Effector memory CD4-positive, alpha-beta T cell (primary cell): Measurements from ENCODE around the gene CTSC.
A peak's percentile ranks its signal among the peaks of the same experiment; 100 is the strongest.

ENCODE experiments used
- DNase-seq, 3 donors: peaks; one replicate each; pipeline ENCODE4 v3.0.0-alpha.2; 2020
- H3K27ac ChIP-seq: 2 replicates; pipeline ENCODE4 v1.7.0; 2013; ENCODE audit warnings: mild to moderate bottlenecking, low read length, moderate library complexity; ENCODE audit not compliant: insufficient read depth, poor library complexity, severe bottlenecking
- H3K27me3 ChIP-seq: replicated peaks from 2 replicates; pipeline ENCODE4 v1.7.0; 2013; ENCODE audit warnings: mild to moderate bottlenecking, low read length; ENCODE audit not compliant: insufficient read depth, control insufficient read depth, poor library complexity, severe bottlenecking
- H3K36me3 ChIP-seq: 2 replicates; pipeline ENCODE4 v1.7.0; 2013; ENCODE audit warnings: mild to moderate bottlenecking, low read length, moderate library complexity; ENCODE audit not compliant: control insufficient read depth, insufficient read depth
- H3K4me1 ChIP-seq: 2 replicates; pipeline ENCODE4 v1.7.0; 2013; ENCODE audit warnings: low read length, mild to moderate bottlenecking; ENCODE audit not compliant: control insufficient read depth, insufficient read depth, poor library complexity, severe bottlenecking
- H3K4me3 ChIP-seq: 2 replicates; pipeline ENCODE4 v1.7.0; 2013; ENCODE audit warnings: low read length, low read depth, mild to moderate bottlenecking; ENCODE audit not compliant: insufficient read depth, poor library complexity, severe bottlenecking
- H3K9me3 ChIP-seq: 2 replicates; pipeline ENCODE4 v1.7.0; 2013; ENCODE audit warnings: mild to moderate bottlenecking, low read length, moderate library complexity; ENCODE audit not compliant: control insufficient read depth
- total RNA-seq, 3 donors: gene quantifications; one replicate each; lab custom pipeline; 2026; lab: John Stamatoyannopoulos, UW

CTSC gene
- 82.8 to 99.0 (median 96.4) reads per million in 3 donors for total RNA-seq

GRCh38 chr11:88337181-88337986 lies at the start of gene CTSC:
TSS of gene CTSC (minus strand) at chr11:88337736. CDS start at chr11:88337672, 64 bp downstream.
- Histone ChIP-seq H3K4me1 (peaks cover 15% of the 10 kb centered on the region), H3K4me3 (peak within 1 kb of the TSS; percentile 87)

GRCh38 chr11:88384669-88385005 lies 47.1 kb upstream of the CTSC start:
- no peak for DNase-seq
- no peaks in the 10 kb centered on the region for H3K27me3 ChIP-seq
- no peak overlapping the region for H3K4me3 ChIP-seq
- no peaks in the 10 kb centered on the region for H3K4me1 ChIP-seq
- H3K36me3 ChIP-seq: no peaks in the 10 kb centered on the region
- H3K27ac ChIP-seq: no peak overlapping the region
- no peaks in the 10 kb centered on the region for H3K9me3 ChIP-seq

More at GRCh38 chr11:88337181-88337986, at the start of gene CTSC:
- DNase-seq: peak; percentile 78 to 84 (median 83)
- no peaks in the 10 kb centered on the region for H3K9me3 ChIP-seq
- peaks cover 7% of the 10 kb centered on the region for H3K36me3 ChIP-seq
- no peaks in the 10 kb centered on the region for H3K27me3 ChIP-seq
- peak within 1 kb of the TSS; percentile 73 for H3K27ac ChIP-seq

GRCh38 chr11:88384004-88384668 lies 46.6 kb upstream of the CTSC start:
- Histone ChIP-seq H3K4me3 (no peak overlapping the region), H3K36me3 (no peaks in the 10 kb centered on the region), H3K27me3 (no peaks in the 10 kb centered on the region), H3K27ac (no peak overlapping the region), H3K9me3 (no peaks in the 10 kb centered on the region), H3K4me1 (no peaks in the 10 kb centered on the region)
- DNase-seq: no peak

GRCh38 chr11:88383447-88383846 lies 45.9 kb upstream of the CTSC start:
- DNase-seq: no peak

GRCh38 chr11:88379130-88379529 lies 41.6 kb upstream of the CTSC start:
- H3K4me3 ChIP-seq: no peak overlapping the region
- no peaks in the 10 kb centered on the region for H3K9me3 ChIP-seq
- no peak overlapping the region for H3K27ac ChIP-seq
- DNase-seq: no peak
- no peaks in the 10 kb centered on the region for H3K4me1 ChIP-seq
- no peaks in the 10 kb centered on the region for H3K36me3 ChIP-seq
- H3K27me3 ChIP-seq: no peaks in the 10 kb centered on the region

More at GRCh38 chr11:88383447-88383846, 45.9 kb upstream of the CTSC start:
- Histone ChIP-seq H3K4me1 (no peaks in the 10 kb centered on the region), H3K9me3 (no peaks in the 10 kb centered on the region), H3K4me3 (no peak overlapping the region), H3K27ac (no peak overlapping the region), H3K36me3 (no peaks in the 10 kb centered on the region), H3K27me3 (no peaks in the 10 kb centered on the region)

- no peak for DNase-seq
- Histone ChIP-seq H3K36me3 (no peaks in the 10 kb centered on the region), H3K4me1 (no peaks in the 10 kb centered on the region), H3K9me3 (no peaks in the 10 kb centered on the region), H3K27me3 (no peaks in the 10 kb centered on the region), H3K4me3 (no peak overlapping the region), H3K27ac (no peak overlapping the region)
These were observed 41.0 kb upstream of the CTSC start for GRCh38 chr11:88378422-88379066.

- no peaks in the 10 kb centered on the region for H3K4me1 ChIP-seq
These were observed 40.1 kb upstream of the CTSC start for GRCh38 chr11:88377646-88378045.

GRCh38 chr11:88377144-88377543 lies 39.6 kb upstream of the CTSC start:
- DNase-seq: no peak
- no peaks in the 10 kb centered on the region for H3K27me3 ChIP-seq
- H3K4me1 ChIP-seq: no peaks in the 10 kb centered on the region
- no peaks in the 10 kb centered on the region for H3K36me3 ChIP-seq
- no peak overlapping the region for H3K27ac ChIP-seq
- H3K9me3 ChIP-seq: no peaks in the 10 kb centered on the region
- no peak overlapping the region for H3K4me3 ChIP-seq

More at GRCh38 chr11:88377646-88378045, 40.1 kb upstream of the CTSC start:
- no peak overlapping the region for H3K4me3 ChIP-seq
- no peaks in the 10 kb centered on the region for H3K9me3 ChIP-seq
- no peaks in the 10 kb centered on the region for H3K36me3 ChIP-seq
- H3K27me3 ChIP-seq: no peaks in the 10 kb centered on the region
- no peak overlapping the region for H3K27ac ChIP-seq
- DNase-seq: no peak

- H3K9me3 ChIP-seq: no peaks in the 10 kb centered on the region
- no peak for DNase-seq
- H3K27ac ChIP-seq: no peak overlapping the region
- no peak overlapping the region for H3K4me3 ChIP-seq
- H3K36me3 ChIP-seq: no peaks in the 10 kb centered on the region
- H3K27me3 ChIP-seq: no peaks in the 10 kb centered on the region
- no peaks in the 10 kb centered on the region for H3K4me1 ChIP-seq
These were observed 38.5 kb upstream of the CTSC start for GRCh38 chr11:88375927-88376470.
